Neutrophil (primary cell): ENCODE data around the gene ZNF581.

ENCODE experiments used
- H3K27ac ChIP-seq: fragments of 200-600 bp; sonication (generic); 2 replicates; pipeline ENCODE4 v1.5.1; 2016; ENCODE audit warnings: mild to moderate bottlenecking, moderate library complexity
- H3K27me3 ChIP-seq: fragments of 200-600 bp; sonication (generic); 2 replicates; pipeline ENCODE4 v1.6.0; 2016; ENCODE audit warnings: mild to moderate bottlenecking
- H3K36me3 ChIP-seq: fragments of 200-600 bp; sonication (generic); 2 replicates; pipeline ENCODE4 v1.5.1; 2017
- H3K4me1 ChIP-seq, 2 experiments: fragments of 200-600 bp in 1 of 2; sonication (generic) in 1 of 2; 1 replicate in 1 of 2; 2 replicates in 1 of 2; pipeline versions ENCODE4 v1.5.1 to v1.6.1; 2013 to 2016; ENCODE audit warnings: low read depth in 1 of 2, low read length in 1 of 2, mild to moderate bottlenecking in 1 of 2, moderate library complexity in 1 of 2; ENCODE audit not compliant: control insufficient read depth in 1 of 2, insufficient read depth in 1 of 2
- H3K4me3 ChIP-seq, 2 experiments: fragments of 200-600 bp in 1 of 2; sonication (generic) in 1 of 2; 1 replicate in 1 of 2; 2 replicates in 1 of 2; pipeline ENCODE4 v1.5.1; 2013 to 2016; ENCODE audit warnings: low read depth in 1 of 2, low read length in 1 of 2, mild to moderate bottlenecking in 1 of 2, moderate library complexity in 1 of 2
- H3K9me3 ChIP-seq: fragments of 200-600 bp; sonication (generic); 2 replicates; pipeline ENCODE4 v1.5.1; 2016
- TF ChIP-seq, protein P1 (sequence below): fragments of 200-600 bp; sonication (generic); IDR thresholded peaks from 2 replicates; pipeline ENCODE4 v1.5.1; 2016; ENCODE audit warnings: antibody characterized with exemption

The ZNF581 gene

GRCh38 chr19:55625004-55625326 lies 18.5 kb upstream of the ZNF581 start:
- TF ChIP-seq, protein P1, sequence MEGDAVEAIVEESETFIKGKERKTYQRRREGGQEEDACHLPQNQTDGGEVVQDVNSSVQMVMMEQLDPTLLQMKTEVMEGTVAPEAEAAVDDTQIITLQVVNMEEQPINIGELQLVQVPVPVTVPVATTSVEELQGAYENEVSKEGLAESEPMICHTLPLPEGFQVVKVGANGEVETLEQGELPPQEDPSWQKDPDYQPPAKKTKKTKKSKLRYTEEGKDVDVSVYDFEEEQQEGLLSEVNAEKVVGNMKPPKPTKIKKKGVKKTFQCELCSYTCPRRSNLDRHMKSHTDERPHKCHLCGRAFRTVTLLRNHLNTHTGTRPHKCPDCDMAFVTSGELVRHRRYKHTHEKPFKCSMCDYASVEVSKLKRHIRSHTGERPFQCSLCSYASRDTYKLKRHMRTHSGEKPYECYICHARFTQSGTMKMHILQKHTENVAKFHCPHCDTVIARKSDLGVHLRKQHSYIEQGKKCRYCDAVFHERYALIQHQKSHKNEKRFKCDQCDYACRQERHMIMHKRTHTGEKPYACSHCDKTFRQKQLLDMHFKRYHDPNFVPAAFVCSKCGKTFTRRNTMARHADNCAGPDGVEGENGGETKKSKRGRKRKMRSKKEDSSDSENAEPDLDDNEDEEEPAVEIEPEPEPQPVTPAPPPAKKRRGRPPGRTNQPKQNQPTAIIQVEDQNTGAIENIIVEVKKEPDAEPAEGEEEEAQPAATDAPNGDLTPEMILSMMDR: no peak
- Histone ChIP-seq H3K9me3 (no peaks in the 10 kb centered on the region), H3K27me3 (no peaks in the 10 kb centered on the region), H3K27ac (peak overlapping the region; percentile 96), H3K4me3 (peak overlapping the region; percentile 66 to 79), H3K4me1 (peaks cover 49 to 53% of the 10 kb centered on the region in 2 experiments), H3K36me3 (peaks cover 9% of the 10 kb centered on the region)

- peaks cover 9% of the 10 kb centered on the region for H3K36me3 ChIP-seq
- peaks cover 35 to 39% of the 10 kb centered on the region in 2 experiments for H3K4me1 ChIP-seq
- no peaks in the 10 kb centered on the region for H3K27me3 ChIP-seq
- H3K4me3 ChIP-seq: no peak overlapping the region
- no peak overlapping the region for H3K27ac ChIP-seq
- TF ChIP-seq, protein P1: no peak
- H3K9me3 ChIP-seq: no peaks in the 10 kb centered on the region
Observed at GRCh38 chr19:55626350-55626749, 17.1 kb upstream of the ZNF581 start.

- Histone ChIP-seq H3K4me1 (peaks cover 36 to 45% of the 10 kb centered on the region in 2 experiments), H3K27ac (peak overlapping the region; percentile 49), H3K9me3 (no peaks in the 10 kb centered on the region), H3K27me3 (no peaks in the 10 kb centered on the region), H3K36me3 (no peaks in the 10 kb centered on the region), H3K4me3 (no peak overlapping the region)
- TF ChIP-seq, protein P1: peak; percentile 88
Observed at GRCh38 chr19:55632463-55632834, 11.0 kb upstream of the ZNF581 start.

GRCh38 chr19:55633861-55634260 lies 9.6 kb upstream of the ZNF581 start:
- H3K4me1 ChIP-seq: peaks cover 36 to 45% of the 10 kb centered on the region in 2 experiments
- peak overlapping the region; percentile 93 for H3K27ac ChIP-seq

GRCh38 chr19:55635334-55635717 lies 8.1 kb upstream of the ZNF581 start:
- H3K4me1 ChIP-seq: peaks cover 42 to 51% of the 10 kb centered on the region in 2 experiments
- TF ChIP-seq, protein P1: no peak
- no peaks in the 10 kb centered on the region for H3K9me3 ChIP-seq
- peaks cover 9% of the 10 kb centered on the region for H3K27me3 ChIP-seq
- H3K27ac ChIP-seq: peak overlapping the region; percentile 93
- H3K4me3 ChIP-seq: peak overlapping the region; percentile 74 to 82
- H3K36me3 ChIP-seq: peaks cover 7% of the 10 kb centered on the region

More at GRCh38 chr19:55633861-55634260, 9.6 kb upstream of the ZNF581 start:
- TF ChIP-seq, protein P1: no peak
- Histone ChIP-seq H3K27me3 (no peaks in the 10 kb centered on the region), H3K9me3 (no peaks in the 10 kb centered on the region), H3K36me3 (peaks cover 7% of the 10 kb centered on the region), H3K4me3 (peak overlapping the region in 1 of 2 experiments; percentile 82)
